ENCODE results near the gene NFIB.

The NFIB gene

DNA sequence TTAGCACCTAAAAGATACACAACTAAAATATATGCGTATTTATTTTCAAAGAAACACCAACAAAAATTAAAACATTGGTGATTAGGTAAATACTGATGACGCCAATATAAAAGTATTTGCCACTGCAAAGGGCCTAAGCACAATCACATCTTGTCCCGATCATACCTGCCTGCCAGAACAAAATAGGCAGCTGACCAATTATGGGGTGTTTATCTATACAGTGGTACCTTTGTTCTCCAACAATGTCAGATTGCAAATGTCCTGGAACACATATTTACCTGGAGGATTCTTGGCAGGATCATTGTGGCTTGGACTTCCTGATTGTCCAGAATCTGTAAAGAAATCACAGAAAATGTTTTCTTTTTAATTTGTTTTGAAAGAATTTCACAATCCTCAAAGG lies 134.5 kb downstream of the NFIB start:
- DNase-seq, result no peak

DNA sequence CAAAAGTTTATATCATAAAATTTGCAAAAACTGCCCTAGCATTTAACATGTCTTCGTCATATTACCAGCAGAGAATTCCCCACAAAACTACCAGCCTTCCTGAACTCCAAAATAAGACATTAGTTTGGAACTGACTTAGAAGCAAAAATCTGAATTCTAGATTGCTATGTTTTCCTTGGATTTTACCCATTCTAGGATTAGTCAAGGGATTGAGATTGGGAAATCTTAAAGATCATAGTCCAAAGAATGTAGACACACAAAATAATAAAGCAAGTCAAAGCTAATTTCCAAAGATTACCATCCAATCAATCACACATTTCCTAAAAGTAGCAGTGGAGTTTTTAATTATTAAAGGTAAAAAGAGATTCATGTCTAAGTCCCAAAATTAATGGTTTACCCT lies 138.2 kb downstream of the NFIB start:
- no peak for DNase-seq

DNA sequence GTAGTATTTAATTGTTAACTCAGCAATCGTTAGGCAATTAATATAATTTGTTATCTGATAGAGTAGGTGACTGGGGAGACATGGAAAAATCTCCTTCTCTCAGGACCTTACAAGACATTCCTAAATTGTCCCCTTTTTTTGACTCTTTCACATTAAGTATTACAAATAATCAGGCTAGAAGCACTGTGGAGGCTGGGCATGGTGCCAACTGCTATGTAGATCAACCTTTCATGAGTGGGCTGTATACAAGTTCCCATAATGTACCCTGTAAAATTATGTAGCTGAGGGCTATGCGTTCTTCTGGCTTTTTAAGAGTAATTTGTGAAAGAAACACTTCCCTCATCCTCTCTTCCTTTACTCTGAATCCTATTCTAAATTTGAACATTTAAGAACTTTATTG lies 140.2 kb downstream of the NFIB start:
- DNase-seq, result no peak

DNA sequence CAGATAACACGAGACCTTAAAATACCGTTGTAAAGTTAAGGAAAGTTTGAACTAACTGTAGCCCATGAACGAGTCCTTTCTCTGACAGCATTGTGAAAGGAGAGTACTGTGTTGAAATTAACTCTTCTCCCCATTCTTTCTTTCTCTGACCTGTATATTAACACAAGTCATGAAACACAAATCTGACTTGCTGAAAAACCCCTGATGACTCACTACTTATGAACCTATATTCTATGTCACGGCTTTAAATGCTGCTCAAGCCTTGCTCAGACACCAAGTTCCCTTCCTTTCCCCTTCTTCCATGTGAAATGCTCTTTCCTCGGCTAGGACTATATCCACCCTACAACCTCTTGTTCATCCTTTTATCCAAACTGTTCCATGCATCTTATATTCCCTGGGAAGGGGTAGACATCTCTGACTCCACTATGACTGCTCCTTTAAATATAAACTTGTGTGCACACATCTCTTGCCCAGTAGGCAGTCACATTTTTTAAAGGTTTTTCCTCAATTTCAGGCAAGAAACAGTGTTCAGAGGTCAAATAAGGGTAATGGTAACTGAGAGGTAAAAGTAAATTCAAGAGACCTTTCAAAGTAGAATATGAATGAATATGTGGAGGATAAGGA lies 142.9 kb downstream of the NFIB start:
- no peak for DNase-seq

DNA sequence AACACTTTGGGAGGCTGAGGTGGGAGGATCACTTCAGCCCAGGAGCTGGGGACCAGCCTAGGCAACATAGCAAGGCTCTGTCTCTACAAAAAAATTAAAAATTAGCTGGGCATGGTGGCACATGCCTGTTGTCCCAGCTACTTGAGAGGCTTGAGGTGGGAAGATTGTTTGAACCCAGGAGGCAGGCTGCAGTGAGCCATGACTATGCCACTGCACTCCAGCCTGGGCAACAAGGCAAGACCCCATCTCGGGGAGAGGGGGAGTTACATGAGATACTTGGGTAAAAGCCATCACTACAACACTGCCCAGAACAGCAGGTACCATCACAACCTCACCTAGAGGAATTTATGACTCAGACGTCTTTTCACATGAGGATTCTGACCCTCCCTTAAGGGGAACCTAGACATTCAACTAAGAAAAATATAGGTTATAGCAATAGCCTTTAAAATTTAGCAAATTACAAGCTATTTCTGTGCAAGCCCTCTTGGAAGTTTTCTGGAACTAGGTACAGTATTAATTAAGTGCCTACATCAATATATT lies 143.5 kb downstream of the NFIB start:
- no peak for DNase-seq

DNA sequence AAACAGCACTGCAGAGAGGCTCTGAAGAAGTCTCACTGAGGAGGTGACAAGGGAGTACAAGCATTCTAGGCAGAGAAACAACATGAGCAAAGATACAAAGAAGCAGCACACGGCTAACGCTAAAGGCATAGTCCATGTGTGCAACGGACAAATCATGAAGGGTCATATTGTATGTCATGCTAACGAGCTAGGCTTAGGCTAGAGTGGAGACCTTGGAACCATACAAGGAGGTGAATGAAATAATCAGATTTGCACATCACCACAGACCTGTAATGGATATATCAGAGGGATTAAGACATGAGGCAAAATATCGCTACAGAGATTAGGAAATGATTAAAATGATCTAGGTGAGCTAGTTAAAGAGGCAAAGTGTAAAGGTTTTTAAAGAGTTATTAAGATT lies 145.6 kb downstream of the NFIB start:
- no peak for DNase-seq

DNA sequence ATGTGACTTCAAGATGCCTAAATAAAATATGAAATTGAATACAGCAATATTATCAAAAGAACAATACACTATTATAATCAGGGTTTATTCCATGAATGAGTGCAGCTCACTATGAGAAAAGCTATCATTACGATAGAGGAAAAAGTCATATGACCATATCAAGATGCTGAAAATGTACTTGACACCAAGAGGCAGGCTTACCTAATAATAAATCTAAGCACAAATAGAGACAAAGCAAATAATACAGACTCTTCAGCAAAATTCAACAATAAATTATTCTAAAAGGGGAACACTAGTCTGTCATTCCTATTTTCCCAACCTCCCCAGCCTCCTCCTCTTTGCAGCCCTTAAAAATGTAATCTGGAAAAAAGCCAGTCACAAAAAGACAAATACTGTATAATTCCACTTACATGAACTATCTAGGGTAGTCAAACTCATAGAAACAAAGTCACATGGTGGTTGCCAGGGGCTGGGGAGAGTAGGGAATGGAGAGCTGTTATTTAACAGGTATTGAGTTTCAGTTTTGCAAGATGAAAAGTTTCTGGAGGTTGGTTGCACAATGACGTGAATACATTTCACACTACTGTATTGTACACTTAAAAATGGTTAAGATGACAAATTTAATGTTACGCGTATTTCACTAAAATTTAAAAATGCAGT lies 148.4 kb downstream of the NFIB start:
- no peak for DNase-seq

DNA sequence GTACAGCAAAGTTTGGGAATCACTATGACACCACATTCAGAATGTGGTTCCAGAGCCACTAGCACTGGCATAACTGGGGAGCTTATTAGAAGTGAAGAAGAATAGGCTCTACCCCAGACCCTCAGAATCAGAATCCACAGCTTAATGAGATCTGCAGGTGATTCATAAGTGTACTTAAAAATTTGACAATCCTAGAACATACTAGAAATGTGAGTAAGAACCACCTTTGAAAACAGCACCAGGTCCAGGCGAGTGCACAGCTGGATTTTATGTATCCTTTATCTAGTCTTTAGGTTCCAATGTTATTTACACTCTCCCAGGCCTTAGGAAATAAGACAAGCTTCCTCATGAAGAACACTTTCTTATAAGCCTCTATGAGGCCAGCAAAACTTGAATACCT lies 149.0 kb downstream of the NFIB start:
- DNase-seq, result no peak

DNA sequence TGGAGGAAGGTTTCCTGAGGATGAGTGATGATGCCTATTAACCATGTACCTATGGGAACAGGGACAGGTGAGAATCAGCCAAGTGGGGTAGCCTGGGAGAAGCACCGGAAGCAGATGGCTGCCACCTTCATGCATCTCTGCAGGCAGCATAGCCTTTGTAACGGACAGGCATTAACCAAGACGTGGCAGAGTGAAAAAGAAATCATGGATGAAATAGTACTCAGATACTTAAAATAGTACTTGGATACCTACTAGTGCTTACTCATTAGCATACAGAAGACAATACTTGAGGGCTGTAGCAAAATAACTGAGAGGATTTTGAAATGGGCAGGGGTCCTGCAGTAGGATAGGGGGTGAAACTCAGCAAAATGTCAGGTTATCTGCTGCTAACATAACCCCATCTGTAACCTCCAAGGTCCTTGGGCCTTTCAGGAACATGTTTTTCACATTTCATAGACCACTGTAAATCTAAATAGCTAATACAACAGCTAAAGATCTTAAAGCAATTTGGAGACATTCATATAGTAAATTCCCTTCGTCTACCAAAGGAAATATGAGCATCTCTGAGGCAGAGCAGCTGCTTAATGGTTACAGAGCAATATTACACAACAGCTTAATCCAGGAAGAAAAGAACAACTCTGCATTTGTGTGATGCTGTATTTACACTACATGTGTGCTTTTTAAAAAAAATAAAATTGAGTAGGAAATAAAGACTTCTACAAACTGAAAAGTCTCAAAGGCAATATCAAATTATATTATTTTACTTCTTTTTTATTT lies 154.3 kb downstream of the NFIB start:
- no peak for DNase-seq

DNA sequence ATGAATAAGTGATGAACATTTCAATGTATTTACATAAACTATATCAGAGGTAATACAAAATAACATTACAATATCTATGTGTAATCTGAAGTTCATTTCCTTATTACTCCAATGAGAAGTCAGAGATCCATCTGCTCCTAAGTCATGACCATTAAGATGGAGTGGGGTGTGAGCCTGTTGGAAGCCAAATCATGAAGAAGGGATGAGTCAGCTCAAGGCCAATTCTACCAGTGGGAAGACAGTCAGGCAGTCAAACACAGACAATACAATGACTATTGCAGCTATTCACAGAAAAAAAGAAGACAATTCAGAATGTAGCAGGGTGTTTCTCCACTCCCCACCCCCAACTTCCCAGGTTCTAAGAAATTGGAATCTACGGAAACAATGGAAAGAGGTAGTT lies 155.0 kb downstream of the NFIB start:
- DNase-seq, result no peak

DNA sequence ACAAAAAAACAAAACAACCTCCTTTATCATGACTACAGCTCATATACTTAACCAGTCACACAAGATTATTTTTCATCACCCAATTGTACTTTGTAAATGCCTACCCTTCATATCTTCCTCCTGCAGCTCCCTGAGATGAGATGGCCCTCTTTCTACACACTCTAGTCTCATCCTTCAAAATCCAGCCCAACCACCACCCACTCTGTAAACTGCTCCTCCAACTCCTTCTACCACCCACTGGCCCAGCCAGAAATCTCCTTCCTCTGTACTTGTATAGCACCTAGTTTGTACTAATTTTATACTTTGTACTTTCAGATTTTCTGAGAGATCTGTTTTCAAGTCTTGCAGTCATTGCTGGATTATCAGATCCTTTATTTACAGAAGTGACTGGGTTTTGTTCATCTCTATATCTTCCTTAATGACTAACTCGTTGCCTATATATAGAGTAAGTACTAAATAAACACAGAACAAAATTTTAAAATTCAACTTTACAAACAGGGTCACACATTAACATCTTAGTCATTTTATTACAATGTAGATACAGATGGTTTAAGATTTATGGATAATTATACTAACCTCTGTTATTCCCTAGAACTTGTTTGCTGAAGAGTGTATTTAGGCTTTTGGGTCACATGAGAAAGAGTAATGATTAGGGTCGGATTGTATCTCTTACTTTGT lies 155.7 kb downstream of the NFIB start:
- no peak for DNase-seq

DNA sequence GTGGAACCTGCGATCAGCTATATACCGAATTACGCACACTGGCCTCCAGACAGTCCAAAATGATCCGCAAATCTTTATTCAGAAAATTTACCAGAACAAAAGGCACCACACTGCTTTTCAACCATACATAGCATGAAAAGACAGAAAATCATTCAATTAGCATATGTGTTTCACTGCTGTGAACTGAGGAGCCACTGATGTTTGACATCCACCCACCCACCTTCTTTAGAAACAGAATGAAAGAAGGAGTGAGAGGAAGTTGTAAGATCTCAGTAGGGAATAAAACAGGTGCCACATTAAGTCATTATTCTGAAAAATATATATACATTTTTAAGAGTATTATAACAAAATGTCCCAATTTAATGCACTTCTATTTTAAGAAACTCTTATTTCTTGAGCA lies 156.8 kb downstream of the NFIB start:
- no peak for DNase-seq

DNA sequence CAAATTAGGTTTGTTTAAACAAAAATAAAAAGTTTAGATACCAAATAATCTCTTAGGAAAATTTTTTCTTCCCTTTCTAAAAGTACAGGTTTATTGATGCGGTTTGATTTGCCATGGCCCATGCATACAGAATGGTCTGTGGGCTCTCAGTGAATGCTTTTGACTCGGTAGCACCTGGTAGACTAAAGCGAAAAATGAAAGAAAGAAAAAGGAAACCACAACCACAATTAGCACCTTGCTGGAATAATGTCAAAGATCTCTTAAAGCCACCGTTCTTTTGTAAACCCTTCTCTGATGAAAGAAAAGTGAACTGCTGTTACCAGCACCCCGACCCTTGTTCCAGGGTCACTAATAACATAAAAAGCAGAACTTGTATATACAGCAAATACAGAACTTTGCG lies 157.9 kb downstream of the NFIB start:
- no peak for DNase-seq

DNA sequence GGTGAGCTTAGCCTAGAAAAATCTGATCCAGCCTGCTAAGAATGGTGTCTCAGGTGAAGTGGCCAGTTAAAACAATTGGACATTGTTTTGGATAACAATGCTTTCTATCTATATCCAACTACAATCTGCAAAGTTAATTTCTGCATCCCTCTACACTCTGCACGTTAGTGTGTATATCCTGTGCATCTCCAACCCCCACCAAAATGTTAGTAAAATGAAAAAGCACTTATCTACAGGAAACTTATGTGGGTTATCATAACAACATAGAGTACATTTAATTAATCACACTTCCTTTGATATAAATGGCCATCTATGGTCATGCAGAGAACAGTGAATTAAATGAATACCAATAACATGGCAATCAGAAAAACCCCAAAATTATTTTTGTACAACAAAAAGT lies 158.7 kb downstream of the NFIB start:
- DNase-seq, result no peak

DNA sequence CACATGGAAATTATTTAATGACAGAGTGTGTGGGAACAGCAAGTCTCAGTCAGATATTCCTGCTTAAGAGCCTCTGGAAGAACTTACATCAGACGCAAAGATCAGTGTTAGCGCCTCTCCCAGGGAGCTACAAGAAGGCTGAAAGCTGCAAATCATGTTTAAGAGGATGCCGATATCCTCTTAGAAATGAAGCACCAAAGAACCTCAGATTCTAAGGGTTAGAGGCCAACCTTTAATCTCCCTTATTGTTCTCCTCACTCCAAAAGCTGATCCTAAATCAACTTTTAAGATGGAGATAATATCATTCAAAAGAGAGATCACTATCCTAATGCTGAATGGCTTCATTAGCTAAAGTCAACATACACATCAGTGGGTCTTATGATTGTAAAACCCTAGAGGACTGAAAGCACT lies 160.6 kb downstream of the NFIB start:
- no peak for DNase-seq

DNA sequence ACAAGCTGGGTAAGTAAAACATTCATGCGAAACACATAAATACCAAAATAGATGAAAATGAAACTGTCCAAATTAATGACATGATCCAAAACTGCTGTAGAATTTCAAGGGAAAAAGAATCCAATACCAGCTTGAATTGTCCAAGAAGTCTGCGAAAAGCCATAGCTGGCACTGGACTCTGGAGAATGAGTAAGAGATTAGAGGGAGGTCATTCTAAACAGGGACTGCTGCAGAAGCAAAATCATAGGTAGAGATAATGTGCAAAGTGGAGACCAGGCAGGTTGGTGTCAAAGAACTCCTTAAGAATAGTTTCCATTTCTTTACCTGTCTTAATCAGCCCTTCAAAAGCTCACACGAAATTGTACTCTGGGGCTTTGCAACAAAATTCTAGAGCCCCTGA lies 162.5 kb downstream of the NFIB start:
- DNase-seq, result no peak

DNA sequence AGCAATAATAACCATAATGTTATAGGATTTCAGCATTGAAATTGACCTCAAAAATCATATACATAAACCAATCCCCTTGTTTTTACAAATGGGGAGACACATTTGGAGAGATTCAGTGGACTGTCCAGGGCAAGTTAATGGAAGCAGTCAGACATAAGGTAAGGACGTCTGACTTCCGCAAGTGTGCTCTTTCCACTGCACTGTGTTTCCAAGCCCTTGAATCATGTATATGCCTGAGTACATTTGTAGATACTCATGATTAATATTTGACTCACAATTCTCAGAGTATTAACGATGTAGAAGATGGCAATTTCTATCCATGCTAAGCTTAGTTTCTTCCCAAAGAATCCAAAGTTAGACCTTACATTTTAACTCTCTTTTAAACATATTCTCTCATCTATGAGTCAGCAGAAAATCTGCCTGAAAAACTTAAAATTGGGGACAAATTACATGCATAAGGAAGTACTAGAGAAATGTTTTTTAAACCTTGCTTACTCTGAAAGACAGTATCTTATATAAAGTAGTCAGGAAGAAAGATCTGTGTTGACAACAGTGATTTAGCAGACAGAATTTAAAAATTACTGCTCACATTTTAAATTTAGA lies 165.3 kb downstream of the NFIB start:
- DNase-seq, result no peak

DNA sequence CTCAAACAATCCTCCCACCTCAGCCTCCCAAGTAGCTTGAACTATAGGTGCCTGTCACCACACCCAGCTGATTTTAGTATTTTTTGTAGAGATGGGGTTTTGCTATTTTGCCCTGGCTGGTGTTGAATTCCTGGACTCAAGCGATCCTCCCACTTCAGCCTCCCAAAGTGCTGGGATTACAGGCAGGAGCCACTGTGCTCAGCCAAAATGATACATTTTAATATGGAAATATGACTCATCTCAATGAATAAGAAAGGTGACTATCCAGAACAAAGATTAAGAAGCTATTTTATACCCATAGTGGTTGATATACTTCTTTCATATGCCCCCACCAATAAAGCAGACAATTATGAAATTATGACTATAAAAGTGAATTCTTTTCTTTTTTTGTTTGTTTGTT lies 166.2 kb downstream of the NFIB start:
- no peak for DNase-seq

DNA sequence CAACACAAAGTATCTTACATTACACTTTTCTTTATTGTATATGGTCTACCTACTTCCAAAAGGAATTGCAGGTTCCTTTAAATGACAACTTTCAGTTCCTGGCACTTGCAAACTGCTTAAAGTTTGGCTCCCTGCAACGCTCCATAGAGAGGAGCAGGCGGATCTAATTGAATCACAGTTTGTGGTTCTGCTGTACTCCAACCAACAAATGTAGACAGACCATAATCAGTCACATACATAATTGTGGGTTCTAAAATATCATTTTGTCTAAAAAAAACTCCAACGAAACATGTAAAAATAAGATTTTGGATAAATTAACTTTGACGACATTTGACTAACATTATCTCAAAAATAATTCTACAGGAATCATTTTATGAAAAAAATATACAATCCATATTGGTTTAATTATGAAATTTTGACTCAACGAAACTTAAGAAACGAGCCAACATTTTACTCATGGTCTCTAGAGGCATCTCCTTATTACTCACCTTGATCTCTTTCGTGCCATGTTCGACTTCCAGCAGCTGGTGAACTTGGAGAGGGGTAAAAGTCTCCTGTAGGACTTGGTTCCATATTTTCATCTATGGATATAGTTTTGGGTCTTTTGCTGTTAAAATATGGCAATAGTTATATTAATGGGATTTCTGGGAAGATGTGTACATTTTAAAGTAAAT lies 167.6 kb downstream of the NFIB start:
- DNase-seq, result no peak

DNA sequence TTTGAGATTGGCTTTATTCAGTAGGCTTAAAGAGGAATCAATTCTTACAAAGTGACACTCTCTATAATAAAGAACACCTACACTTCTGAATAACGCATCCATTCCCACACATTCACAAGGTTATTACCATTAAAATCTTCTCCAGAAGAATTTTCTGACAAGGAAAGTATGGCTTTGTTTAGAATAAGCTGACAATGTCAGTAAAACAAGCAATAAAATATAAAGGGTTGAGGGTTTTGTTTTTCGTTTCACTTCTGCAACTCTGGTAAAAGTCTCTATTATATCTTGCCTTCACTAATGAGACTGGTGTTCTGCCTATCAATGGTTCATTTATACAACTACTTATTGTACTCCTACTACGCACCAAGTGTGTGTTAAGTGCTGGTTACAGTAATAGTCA lies 169.7 kb downstream of the NFIB start:
- DNase-seq, result no peak

DNA sequence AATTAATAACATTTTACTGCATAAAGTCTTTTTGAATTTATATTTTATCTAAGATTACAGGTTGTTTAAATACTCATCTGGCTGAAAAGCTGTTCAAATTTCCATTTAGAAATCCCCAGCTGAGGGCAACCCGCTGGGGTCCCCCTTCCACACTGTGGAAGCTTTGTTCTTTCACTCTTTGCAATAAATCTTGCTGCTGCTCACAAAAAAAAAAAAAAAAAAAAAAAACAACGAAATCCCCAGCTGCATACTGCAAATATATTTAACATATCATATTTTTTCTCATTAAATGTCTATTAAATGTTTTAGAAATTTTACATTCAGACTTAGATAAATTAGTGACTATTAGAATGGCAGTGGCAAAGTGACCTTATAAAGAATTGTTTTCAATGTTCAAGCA lies 172.2 kb downstream of the NFIB start:
- no peak for DNase-seq

DNA sequence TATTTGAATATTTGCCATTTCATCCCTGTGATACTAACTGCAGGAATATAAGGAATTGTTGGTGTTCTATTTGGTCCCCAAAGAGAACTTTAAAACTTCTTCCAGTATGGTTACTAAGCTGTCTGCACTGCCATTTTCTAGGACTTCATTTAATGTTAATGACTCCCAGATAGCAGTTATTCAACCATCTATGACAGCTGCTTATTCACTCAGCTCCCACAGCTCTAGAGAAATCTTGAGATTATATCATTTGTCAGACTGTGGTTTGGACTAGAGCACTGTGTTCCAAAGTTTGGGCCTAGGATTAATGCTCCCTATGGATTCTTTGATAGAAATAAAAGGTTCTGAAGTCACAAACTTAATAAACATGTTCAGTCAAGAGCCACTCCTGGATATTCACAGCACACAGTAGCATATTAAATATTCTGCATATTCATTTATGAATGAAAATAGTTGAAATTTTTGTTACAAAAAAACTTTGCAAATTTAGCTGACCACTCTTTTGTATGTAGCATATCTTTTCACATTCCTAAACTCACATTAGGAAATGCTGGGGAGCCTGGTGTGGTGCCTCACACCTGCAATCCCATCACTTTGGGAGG lies 173.7 kb downstream of the NFIB start:
- DNase-seq, result no peak

Measured in KG1 (cell line).